ENCODE data around the gene TRAPPC3.

TRAPPC3 gene

GRCh38 chr1:36155408-36156328, 6.4 kb upstream of the TRAPPC3 start, which contains the start of gene MAP7D1:
Gene MAP7D1, plus strand, starts transcription at chr1:36156160. Its CDS starts 258 bp downstream, at chr1:36156418.
- H3K4me1 ChIP-seq: peaks cover 4 to 72% (median 57%) of the 10 kb centered on the region in 4 donors
- intact Hi-C loops (cut with DNase I; ENCODE audit: low total_unique reads): loop anchor here (5.0 kb wide), 1 partner anchor 132 kb away; no protein-coding TSS in a partner anchor
- DNase-seq: peak; percentile 88 to 94
- peak within 1 kb of the TSS; percentile 99 to 100 for H3K27ac ChIP-seq
- H3K9me3 ChIP-seq: no peaks in the 10 kb centered on the region
- H3K27me3 ChIP-seq: no peaks in the 10 kb centered on the region
- TF ChIP-seq, protein P1, sequence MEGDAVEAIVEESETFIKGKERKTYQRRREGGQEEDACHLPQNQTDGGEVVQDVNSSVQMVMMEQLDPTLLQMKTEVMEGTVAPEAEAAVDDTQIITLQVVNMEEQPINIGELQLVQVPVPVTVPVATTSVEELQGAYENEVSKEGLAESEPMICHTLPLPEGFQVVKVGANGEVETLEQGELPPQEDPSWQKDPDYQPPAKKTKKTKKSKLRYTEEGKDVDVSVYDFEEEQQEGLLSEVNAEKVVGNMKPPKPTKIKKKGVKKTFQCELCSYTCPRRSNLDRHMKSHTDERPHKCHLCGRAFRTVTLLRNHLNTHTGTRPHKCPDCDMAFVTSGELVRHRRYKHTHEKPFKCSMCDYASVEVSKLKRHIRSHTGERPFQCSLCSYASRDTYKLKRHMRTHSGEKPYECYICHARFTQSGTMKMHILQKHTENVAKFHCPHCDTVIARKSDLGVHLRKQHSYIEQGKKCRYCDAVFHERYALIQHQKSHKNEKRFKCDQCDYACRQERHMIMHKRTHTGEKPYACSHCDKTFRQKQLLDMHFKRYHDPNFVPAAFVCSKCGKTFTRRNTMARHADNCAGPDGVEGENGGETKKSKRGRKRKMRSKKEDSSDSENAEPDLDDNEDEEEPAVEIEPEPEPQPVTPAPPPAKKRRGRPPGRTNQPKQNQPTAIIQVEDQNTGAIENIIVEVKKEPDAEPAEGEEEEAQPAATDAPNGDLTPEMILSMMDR (IDR thresholded peaks at IDR 0.05): no peak
- H3K36me3 ChIP-seq: no peaks in the 10 kb centered on the region
- H3K4me3 ChIP-seq: peak within 1 kb of the TSS; percentile 99 to 100

GRCh38 chr1:36154765-36155407, 5.6 kb upstream of the TRAPPC3 start:
- intact Hi-C loops (cut with DNase I; ENCODE audit: low total_unique reads): loop anchor here (5.0 kb wide), 2 partner anchors 32 to 132 kb away; no protein-coding TSS in a partner anchor
- Histone ChIP-seq H3K27me3 (no peaks in the 10 kb centered on the region), H3K9me3 (no peaks in the 10 kb centered on the region), H3K4me3 (peak overlapping the region; percentile 99 to 100), H3K4me1 (peaks cover 4 to 72% (median 57%) of the 10 kb centered on the region in 4 donors), H3K36me3 (no peaks in the 10 kb centered on the region), H3K27ac (peak overlapping the region; percentile 99 to 100)
- DNase-seq: peak; percentile 42 to 85
- TF ChIP-seq, protein P1 (IDR thresholded peaks at IDR 0.05): no peak

DNA sequence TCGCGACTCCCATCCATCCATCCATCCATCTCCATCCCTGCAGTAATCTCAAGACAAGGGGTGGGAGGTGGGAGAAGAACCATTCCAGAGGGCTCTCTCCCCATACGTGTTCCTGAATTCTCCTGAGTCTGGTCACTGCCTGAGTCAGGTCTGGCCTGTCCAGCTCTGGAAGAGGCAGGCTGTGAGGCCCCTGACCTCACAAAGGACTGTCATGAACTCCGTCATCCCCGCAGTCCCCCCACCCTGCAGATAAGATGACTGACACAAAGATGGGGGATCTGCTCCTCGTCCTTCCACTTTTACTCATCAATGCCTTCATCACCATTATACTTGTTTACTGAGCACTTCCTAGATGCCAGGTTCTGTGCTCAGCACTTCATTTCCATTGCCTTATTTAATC, 5.0 kb upstream of the TRAPPC3 start:
- Histone ChIP-seq H3K27ac (peak overlapping the region; percentile 99 to 100), H3K36me3 (no peaks in the 10 kb centered on the region), H3K9me3 (no peaks in the 10 kb centered on the region), H3K27me3 (no peaks in the 10 kb centered on the region), H3K4me1 (peaks cover 4 to 69% (median 53%) of the 10 kb centered on the region in 4 donors), H3K4me3 (no peak overlapping the region)
- intact Hi-C loops (cut with DNase I; ENCODE audit: low total_unique reads): loop anchor here (5.0 kb wide), 1 partner anchor 33 kb away; no protein-coding TSS in a partner anchor
- TF ChIP-seq, protein P1 (IDR thresholded peaks at IDR 0.05): no peak
- no peak for DNase-seq

DNA sequence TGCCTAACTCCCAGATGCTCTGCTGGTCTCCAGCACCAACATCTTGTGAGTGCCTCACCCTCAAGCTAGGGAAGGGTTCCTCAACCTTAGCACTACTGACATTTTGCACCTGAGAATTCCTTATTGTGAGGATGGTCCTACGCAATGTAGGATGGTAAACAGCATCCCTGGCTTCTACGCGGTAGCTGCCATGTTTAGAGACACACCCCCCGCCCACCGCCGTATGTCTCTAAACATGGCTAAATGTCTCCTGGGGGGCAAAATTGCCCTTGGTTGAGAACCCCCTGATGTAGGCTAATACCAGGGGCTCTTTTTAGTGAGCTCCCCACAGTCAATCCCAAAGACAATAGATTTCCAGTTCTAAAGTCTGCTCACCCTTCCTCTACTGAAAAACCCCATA, 4.2 kb upstream of the TRAPPC3 start:
- peak overlapping the region; percentile 99 to 100 for H3K27ac ChIP-seq

DNA sequence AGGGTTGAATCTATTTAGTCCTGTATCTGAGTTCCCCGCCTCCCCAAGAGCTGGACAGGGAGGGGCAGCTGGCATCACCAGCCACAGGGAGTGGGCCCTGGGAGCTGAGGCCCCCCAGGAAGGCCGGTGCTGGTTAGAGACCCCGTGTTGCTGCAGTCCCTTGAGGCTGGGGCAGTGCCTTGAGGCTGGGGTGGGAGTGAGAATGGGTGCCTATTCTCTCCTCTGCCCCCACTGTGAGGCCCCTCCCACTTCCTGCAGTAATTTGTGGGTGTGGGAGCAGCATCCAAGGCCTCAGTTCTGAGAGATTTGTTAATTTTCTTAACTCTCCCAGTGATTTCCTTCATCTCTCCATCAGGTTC, 2.5 kb upstream of the TRAPPC3 start:
- H3K36me3 ChIP-seq: peaks cover 0 to 3% (median 3%) of the 10 kb centered on the region in 3 donors
- intact Hi-C loops (cut with DNase I; ENCODE audit: low total_unique reads): loop anchor here (5.0 kb wide), 1 partner anchor 35 kb away; no protein-coding TSS in a partner anchor
- no peaks in the 10 kb centered on the region for H3K27me3 ChIP-seq
- peaks cover 0 to 68% (median 43%) of the 10 kb centered on the region in 4 donors for H3K4me1 ChIP-seq
- TF ChIP-seq, protein P1 (IDR thresholded peaks at IDR 0.05): no peak
- peak in 1 of 2 donors; percentile 41 for DNase-seq
- no peak overlapping the region for H3K4me3 ChIP-seq
- H3K9me3 ChIP-seq: no peaks in the 10 kb centered on the region
- H3K27ac ChIP-seq: peak overlapping the region; percentile 89 to 100

More for the DNA sequence above, 4.2 kb upstream of the TRAPPC3 start:
- Histone ChIP-seq H3K9me3 (no peaks in the 10 kb centered on the region), H3K27me3 (no peaks in the 10 kb centered on the region), H3K36me3 (no peaks in the 10 kb centered on the region), H3K4me3 (no peak overlapping the region), H3K4me1 (peaks cover 4 to 64% (median 46%) of the 10 kb centered on the region in 4 donors)
- DNase-seq: no peak
- TF ChIP-seq, protein P1 (IDR thresholded peaks at IDR 0.05): no peak
- intact Hi-C loops (cut with DNase I; ENCODE audit: low total_unique reads): loop anchor here (5.0 kb wide), 1 partner anchor 34 kb away; no protein-coding TSS in a partner anchor
